GM10248 (cell line): ENCODE results near the gene MGAT4A.

Experiments used
- CTCF ChIA-PET: fragments of 300-600 bp; sonication (Branson Sonifier 250); formaldehyde crosslinking; extraction: SDS; loops from one replicate; lab custom pipeline; 2021; ENCODE audit warnings: antibody characterized with exemption; lab: Yijun Ruan, JAX
- POLR2A ChIA-PET: fragments of 350-650 bp; sonication (Branson Sonifier 250); formaldehyde crosslinking; extraction: SDS; loops from one replicate; lab custom pipeline; 2020; ENCODE audit warnings: antibody characterized with exemption; lab: Yijun Ruan, JAX
- DNase-seq: peaks from one replicate; pipeline ENCODE4 v3.0.0; 2012; ENCODE audit errors: extremely low spot score
- CTCF ChIP-seq: IDR thresholded peaks from 2 replicates; pipeline ENCODE4 v1.5.1; 2012; ENCODE audit warnings: mild to moderate bottlenecking, low read depth; ENCODE audit errors: extremely low read depth, missing control alignments, control extremely low read depth

Gene MGAT4A

DNA sequence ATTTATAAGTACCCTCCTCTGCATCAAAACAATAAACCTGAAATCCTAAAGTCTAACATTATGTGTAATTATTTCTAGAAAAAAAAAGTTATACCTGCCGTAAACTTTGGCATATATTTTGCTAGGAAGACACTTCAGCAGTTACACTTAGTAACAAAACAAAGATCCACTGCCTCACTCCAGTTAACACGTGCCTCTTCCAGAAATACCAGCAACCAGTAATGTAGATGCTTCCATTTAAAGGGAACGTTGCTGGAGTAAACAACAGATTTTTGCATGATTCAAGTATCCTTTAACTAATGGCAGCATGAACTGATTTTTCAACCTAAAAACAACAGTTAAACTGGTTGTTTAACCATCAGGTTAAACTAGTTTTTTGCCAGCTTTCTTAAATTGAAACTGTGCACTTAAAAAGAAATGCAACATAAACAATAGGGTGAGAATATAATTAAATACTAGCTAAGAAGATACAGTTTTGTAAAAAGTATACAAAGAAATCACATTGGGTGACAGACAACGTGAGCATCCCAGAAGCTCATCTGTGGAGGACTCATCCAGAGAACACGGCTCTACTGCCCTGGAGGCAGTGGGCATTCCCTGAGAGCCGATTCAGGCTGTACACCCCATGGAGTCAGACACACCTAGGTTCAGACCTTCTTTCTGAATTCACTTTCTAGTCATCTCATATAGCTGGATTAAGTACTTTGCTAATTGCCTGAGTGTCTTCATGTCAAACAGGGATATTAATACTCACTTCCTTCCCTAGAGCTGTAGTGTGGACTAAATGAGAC is 22.3 kb downstream of the MGAT4A start:
- CTCF ChIA-PET = interaction anchor here (0.8 to 1.3 kb wide), 2 partner anchors 12 to 18 kb away, joined by 3 to 4 read pairs; no protein-coding TSS in a partner anchor
- POLR2A ChIA-PET = no interaction called here
- no peak for TF ChIP-seq CTCF
- no peak for DNase-seq

GRCh38 chr2:98706591-98706990 is 24.3 kb downstream of the MGAT4A start:
- DNase-seq = no peak
- CTCF ChIA-PET = interaction anchor here (1.0 to 2.0 kb wide), 6 partner anchors 8 to 314 kb away, joined by 3 to 6 read pairs (median 4); no protein-coding TSS in a partner anchor
- POLR2A ChIA-PET = no interaction called here
- no peak for TF ChIP-seq CTCF

DNA sequence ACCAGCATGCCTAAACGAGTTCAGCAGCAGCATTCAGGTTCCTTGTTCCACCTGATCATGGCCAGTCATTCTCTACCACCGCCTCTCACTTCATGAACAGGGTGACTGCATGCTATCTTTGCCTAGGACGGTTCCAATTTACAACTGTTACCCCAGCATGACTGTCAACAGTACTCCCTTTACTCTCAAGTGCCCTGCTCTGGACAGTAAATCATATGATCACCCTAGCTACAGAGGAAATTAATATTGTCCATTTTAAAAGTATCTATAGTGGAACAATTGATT is 25.7 kb downstream of the MGAT4A start:
- ChIA-PET POLR2A (no interaction called here), CTCF (interaction anchor here (1.0 to 1.4 kb wide), 2 partner anchors 40 to 56 kb away, joined by 3 to 4 read pairs; no protein-coding TSS in a partner anchor)
- no peak for TF ChIP-seq CTCF
- DNase-seq = no peak

GRCh38 chr2:98704499-98705332 is 26.2 kb downstream of the MGAT4A start:
- DNase-seq = no peak
- CTCF ChIA-PET = interaction anchor here (1.0 to 1.5 kb wide), 3 partner anchors 10 to 55 kb away, joined by 3 to 4 read pairs (median 3); no protein-coding TSS in a partner anchor
- no peak for TF ChIP-seq CTCF
- POLR2A ChIA-PET = interaction anchor here (0.5 kb wide), 1 partner anchor 10 kb away, joined by 8 read pairs; no protein-coding TSS in a partner anchor

- no peak for DNase-seq
- TF ChIP-seq CTCF = no peak
- POLR2A ChIA-PET = no interaction called here
- CTCF ChIA-PET = interaction anchor here (1.0 to 1.5 kb wide), 2 partner anchors 9 to 18 kb away, joined by 3 read pairs; no protein-coding TSS in a partner anchor
These were observed 27.2 kb downstream of the MGAT4A start for GRCh38 chr2:98703738-98704137.
